ENCODE measurements around the gene RSRC1. TPM values are rescaled to one million over a fixed set of nuclear protein-coding genes. Genes with fewer than 3 reads are reported as not detected.

Gene RSRC1
- total and polyA plus RNA-seq, 11 donors, result 9.5 to 24.9 (median 21.3) TPM

GRCh38 chr3:158095111-158095813, 14.6 kb upstream of the RSRC1 start:
- H3K4me1 ChIP-seq, result peaks cover 0 to 23% (median 7%) of the 10 kb centered on the region in 12 donors
- ATAC-seq (no peak), DNase-seq (peak in 1 of 5 donors; percentile 49)
- H3K4me3 ChIP-seq, result no peak overlapping the region
- WGBS, 4 donors, result 6 to 9% (median 8%) methylated on average over 16 to 22 of the region's 22 CpGs
- H3K27me3 ChIP-seq, result peaks cover 49 to 98% (median 88%) of the 10 kb centered on the region in 9 donors
- intact Hi-C loops (cut with DNase I), result loop anchor here in 4 of 10 donors (10.0 kb wide), 1 partner anchor 340 kb away; no protein-coding TSS in a partner anchor
- H3K27ac ChIP-seq, result no peak overlapping the region
- peaks cover 0 to 6% (median 0%) of the 10 kb centered on the region in 12 donors for H3K9me3 ChIP-seq
- no peak for TF ChIP-seq POLR2A (IDR thresholded peaks at IDR 0.05)
- no peaks in the 10 kb centered on the region for H3K36me3 ChIP-seq

- WGBS, 4 donors, result 7 to 15% (median 13%) methylated on average over 20 of the region's 20 CpGs
- peaks cover 0 to 23% (median 7%) of the 10 kb centered on the region in 12 donors for H3K4me1 ChIP-seq
- H3K36me3 ChIP-seq, result no peaks in the 10 kb centered on the region
- no peak for DNase-seq
- H3K4me3 ChIP-seq, result no peak overlapping the region
- intact Hi-C loops (cut with DNase I), result loop anchor here in 4 of 10 donors (10.0 kb wide), 1 partner anchor 339 kb away; no protein-coding TSS in a partner anchor
- TF ChIP-seq POLR2A (IDR thresholded peaks at IDR 0.05) (no peak), CTCF (IDR thresholded peaks at IDR 0.05) (no peak)
- H3K9me3 ChIP-seq, result peaks cover 0 to 6% (median 0%) of the 10 kb centered on the region in 12 donors
- no peak overlapping the region for H3K27ac ChIP-seq
- H3K27me3 ChIP-seq, result peaks cover 57 to 99% (median 89%) of the 10 kb centered on the region in 9 donors
- no peak for ATAC-seq
These were observed 13.8 kb upstream of the RSRC1 start for GRCh38 chr3:158095814-158096704.

GRCh38 chr3:158097081-158097592, 12.8 kb upstream of the RSRC1 start:
- TF ChIP-seq POLR2A (IDR thresholded peaks at IDR 0.05) (no peak), CTCF (IDR thresholded peaks at IDR 0.05) (no peak)
- Histone ChIP-seq H3K36me3 (no peaks in the 10 kb centered on the region), H3K4me3 (peak overlapping the region in 3 of 12 donors; percentile 43 to 59 (median 45)), H3K27ac (no peak overlapping the region), H3K4me1 (peaks cover 0 to 23% (median 7%) of the 10 kb centered on the region in 12 donors), H3K9me3 (peaks cover 0 to 6% (median 0%) of the 10 kb centered on the region in 12 donors), H3K27me3 (peaks cover 67 to 100% (median 94%) of the 10 kb centered on the region in 9 donors)
- ATAC-seq (no peak), DNase-seq (no peak)
- 11 to 21% (median 15%) methylated on average over 11 of the region's 11 CpGs for WGBS, 4 donors
- intact Hi-C loops (cut with DNase I), result loop anchor here in 4 of 10 donors (10.0 kb wide), 1 partner anchor 338 kb away; no protein-coding TSS in a partner anchor

GRCh38 chr3:158097593-158098308, 12.1 kb upstream of the RSRC1 start:
- Histone ChIP-seq H3K36me3 (no peaks in the 10 kb centered on the region), H3K27ac (no peak overlapping the region), H3K9me3 (peaks cover 0 to 6% (median 0%) of the 10 kb centered on the region in 12 donors), H3K4me3 (peak overlapping the region in 11 of 12 donors; percentile 24 to 59 (median 43)), H3K4me1 (peaks cover 0 to 23% (median 8%) of the 10 kb centered on the region in 12 donors), H3K27me3 (peaks cover 74 to 100% (median 96%) of the 10 kb centered on the region in 9 donors)
- peak in 4 of 5 donors; percentile 25 to 71 (median 40) for DNase-seq
- peak in 3 of 4 donors; percentile 59 to 79 (median 69) for ATAC-seq
- intact Hi-C loops (cut with DNase I), result loop anchor here in 4 of 10 donors (10.0 kb wide), 1 partner anchor 337 kb away; no protein-coding TSS in a partner anchor
- no peak for TF ChIP-seq POLR2A (IDR thresholded peaks at IDR 0.05)
- TF ChIP-seq CTCF (IDR thresholded peaks at IDR 0.05), result no peak
- 2 to 7% (median 4%) methylated on average over 57 to 60 of the region's 60 CpGs for WGBS, 4 donors
